ENCODE measurements around the gene SHISA5.

Gene SHISA5

DNA sequence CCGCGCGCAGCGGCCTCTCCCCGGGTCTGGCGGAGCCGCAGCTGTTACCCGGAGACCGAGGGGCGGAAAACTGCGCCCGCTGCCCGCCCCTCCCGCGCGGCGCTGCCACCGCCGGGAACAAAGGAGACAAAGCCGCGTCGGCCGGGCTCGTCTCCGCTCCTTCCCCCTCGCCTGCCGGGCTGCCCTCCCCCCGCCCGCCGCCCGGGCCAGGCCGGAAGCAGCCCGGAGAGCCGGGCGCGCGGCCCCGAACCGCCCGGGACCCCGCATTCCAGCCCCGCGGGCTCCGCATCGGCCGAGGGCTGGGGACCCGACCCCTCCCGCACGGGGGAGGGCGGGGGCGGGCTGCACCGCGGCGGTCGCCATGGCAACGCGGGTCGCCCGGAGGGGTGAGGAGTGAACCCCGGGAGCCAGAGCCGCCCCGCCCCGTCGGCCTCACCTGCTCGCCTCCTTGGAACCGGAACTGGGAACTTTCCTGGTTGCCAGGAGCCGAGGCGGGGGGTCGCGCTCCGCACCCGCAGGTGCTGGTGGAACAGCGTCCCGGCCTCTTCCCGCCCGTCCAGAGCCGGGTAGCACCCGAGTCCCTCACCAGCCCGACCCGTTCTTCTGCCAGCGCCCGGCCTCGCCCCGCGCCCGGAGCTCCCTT is 74.5 kb downstream of the SHISA5 start:
- peak in 1 of 2 donors; percentile 42 for DNase-seq

GRCh38 chr3:48428572-48429316 is 75.2 kb downstream of the SHISA5 start:
- peak in 1 of 2 donors; percentile 42 for DNase-seq

DNA sequence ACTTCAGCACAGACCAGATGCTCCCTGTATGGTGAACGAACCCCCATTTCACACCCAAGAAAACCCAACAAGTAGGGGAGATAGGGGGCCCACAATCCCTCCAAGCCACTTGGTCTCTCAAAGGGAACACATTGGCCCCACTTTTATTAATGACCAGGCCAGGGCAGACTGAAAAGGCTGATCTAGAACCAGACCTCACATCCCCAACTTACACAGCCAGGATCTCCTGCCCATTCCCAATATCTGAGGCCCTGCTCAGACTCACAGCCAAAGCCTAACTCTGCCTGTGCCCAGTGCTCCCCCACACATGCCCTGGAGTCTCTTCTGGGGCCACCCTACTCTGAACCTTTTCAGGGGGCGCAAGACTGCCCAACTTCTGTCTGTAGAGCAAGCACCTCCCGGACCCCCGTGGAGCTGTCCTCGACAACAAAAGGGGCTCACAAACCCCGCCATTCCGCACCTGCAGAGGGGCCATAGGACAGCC is 75.8 kb downstream of the SHISA5 start:
- DNase-seq, result no peak

GRCh38 chr3:48427630-48427962 is 76.4 kb downstream of the SHISA5 start:
- DNase-seq, result no peak

- DNase-seq, result no peak
Observed at GRCh38 chr3:48426944-48427629, 76.9 kb downstream of the SHISA5 start.

- DNase-seq, result no peak
Observed at GRCh38 chr3:48426401-48426909, 77.5 kb downstream of the SHISA5 start.

- DNase-seq, result no peak
Observed at GRCh38 chr3:48425281-48425812, 78.6 kb downstream of the SHISA5 start.

- no peak for DNase-seq
Observed at GRCh38 chr3:48423883-48424695, 79.9 kb downstream of the SHISA5 start.

DNA sequence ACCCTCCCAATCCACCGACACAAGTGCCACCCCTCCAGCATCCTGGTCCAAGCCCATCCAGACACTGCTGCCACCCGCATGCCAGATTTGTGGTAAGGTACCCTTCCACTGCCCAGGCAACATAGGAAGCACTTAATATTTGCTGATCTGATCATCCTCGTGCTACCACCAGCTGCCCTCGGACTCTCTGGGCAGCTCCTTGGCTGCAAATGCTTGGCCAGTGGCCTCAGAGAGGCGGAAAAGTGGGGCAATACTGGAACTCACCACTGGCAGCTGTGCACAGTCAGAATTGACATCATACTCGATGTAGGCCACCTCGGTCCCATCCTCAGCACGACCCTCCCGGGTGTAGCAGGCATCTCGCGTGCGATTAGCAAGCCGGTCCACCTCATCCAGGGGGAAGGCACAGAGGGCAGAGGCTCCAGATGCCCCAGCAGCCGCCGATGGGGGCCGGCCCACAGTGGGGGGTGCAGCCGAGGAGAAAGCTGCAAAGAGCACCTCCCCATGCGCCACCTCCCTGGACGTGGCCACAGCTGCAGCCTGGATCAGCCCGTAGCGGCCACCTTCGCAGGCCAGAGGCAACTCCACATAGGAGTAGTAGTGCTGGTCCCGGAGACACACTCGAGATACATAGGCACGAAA is 80.6 kb downstream of the SHISA5 start:
- no peak for DNase-seq

DNA sequence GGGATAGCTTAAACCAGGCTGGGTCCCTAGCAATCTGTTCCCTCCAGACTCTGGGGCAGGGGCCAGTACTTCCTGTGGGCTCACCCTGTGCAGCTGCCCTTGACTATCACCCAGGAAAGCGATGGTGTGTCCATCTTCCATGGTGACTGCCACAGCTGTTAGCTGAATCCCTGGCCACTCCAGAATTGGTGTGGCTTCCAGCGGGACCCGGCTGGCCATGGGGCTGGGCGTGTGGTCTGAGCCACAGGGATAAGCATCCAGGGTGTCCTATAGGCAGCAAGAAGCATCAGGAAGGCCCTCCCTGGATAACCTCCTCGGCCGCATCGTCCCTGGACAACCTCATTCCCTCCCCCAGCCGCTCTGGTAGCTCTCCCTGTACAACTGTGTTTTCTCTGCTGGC is 81.3 kb downstream of the SHISA5 start:
- no peak for DNase-seq

GRCh38 chr3:48422272-48422671 is 81.7 kb downstream of the SHISA5 start:
- no peak for DNase-seq

DNA sequence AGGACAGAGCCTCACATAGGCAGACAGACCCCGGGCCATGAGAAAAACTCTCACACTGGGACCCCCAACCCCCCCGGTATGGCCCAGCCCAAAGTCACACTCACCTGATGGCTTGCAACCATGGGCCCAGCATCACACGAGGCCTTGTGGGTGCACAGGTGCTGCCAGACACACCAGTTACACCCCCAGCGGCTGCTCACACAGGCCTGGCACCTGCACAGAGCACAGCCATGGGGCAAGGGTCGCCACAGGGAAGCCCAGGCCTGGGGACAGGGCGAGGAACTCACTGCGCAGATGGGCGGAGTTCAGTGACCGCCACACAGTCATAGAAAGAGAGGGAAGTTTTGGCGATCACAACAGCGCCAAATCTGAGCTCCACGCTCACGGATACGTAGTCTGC is 83.4 kb downstream of the SHISA5 start:
- DNase-seq, result no peak

DNA sequence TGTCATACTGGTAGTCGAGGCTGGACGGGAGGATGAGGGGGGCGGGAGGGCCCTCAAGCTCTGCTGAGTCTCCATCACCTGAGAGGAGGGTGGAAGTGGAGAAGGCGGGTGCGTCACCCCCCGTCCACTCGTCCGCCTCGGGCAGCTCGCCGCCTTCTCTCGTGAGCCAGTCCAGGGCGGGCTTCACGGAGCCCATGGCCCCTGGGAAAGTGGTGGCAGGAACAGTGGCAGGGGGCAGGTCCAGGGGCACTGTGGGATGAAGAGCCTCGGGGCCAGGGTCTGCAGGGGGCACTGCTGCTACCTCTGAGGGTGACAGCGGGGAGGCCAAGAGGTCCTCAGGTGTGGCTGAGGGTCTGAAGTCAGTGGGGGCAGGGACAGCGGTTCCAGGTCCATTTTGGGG is 84.4 kb downstream of the SHISA5 start:
- DNase-seq, result no peak

GRCh38 chr3:48419149-48419548 is 84.8 kb downstream of the SHISA5 start:
- no peak for DNase-seq

DNA sequence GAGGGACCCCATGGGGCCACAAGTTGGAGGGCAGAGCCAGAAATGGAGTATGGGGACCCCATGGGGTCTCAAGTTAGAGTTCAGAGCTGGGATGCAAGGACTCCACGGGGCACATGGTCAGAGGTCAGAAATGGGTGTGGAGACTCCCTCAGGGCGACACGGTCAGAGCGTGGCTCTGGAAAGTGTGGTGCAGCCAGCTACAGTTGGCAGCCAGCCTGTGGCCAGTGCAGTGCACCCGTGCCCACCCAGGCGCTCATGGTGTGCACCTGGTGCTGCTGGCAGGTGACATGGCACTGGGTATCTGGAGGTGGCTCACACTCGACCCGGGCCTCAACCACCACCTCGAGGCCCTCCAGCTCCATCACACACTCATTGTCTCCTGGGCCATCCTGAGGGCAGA is 85.3 kb downstream of the SHISA5 start:
- no peak for DNase-seq

DNA sequence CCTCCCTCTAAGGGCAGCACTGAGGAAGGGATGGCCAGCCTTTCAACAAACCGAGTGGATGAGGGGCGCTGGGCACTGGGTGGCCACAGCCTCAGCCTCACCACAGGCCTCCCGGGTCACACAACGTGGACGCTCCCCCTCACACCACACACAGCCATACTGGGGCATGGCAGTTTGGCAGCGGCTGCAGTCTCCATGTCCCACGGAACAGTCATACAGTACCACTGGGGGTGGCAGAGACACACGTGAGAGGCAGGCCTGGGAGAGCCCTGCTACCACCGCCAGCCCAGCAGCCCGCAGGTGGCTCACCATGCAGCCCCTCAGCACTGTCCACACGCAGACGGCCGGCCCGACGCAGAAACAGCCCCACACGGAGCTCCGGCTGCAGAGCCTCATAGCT is 85.8 kb downstream of the SHISA5 start:
- no peak for DNase-seq

Data from bone marrow (tissue), 2 donors.